ENCODE measurements around the gene DNAJC6.
A peak's percentile ranks its signal among the peaks of the same experiment; 100 is the strongest.

Gene DNAJC6

DNA sequence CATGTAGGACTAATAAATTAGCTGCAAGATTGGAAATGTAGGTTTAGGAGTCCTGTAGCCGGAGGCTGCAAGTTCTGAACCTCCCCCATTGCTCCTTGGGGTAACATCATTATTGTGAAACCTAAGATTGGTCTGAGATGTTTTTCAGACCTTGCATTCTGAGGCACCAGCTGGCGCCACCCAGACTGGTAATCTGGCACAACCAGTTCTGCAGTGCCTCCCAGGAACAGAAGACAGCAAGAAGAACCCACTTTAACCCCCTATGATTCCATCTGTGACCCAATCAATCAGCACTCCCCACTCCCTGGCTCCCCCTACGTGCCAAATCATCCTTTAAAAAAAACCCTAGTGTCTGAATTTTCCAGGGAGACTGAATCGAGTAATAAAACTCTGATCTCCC, 11.6 kb upstream of the DNAJC6 start:
- no peak for DNase-seq

DNA sequence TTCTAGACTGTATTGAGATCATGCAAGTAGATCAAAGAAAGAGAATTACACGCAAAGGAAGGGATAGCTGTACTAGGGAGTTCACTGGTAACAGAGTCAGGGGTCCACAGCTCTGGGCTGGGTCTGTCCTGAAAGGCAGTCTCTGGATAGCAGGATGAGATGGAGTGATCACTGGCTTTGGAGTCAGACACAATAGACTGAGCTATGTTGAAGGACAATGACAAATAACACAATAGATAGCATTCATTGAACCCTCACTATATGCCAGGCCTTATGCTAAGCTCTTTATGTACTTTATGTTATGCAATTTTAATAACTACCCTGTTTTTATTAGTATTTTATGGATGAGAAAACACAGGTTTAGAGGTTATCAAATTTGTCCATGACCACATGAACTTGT, 10.0 kb upstream of the DNAJC6 start:
- no peak for DNase-seq

GRCh38 chr1:65308781-65309303, 501 bp upstream of the DNAJC6 start:
- no peak for DNase-seq

DNA sequence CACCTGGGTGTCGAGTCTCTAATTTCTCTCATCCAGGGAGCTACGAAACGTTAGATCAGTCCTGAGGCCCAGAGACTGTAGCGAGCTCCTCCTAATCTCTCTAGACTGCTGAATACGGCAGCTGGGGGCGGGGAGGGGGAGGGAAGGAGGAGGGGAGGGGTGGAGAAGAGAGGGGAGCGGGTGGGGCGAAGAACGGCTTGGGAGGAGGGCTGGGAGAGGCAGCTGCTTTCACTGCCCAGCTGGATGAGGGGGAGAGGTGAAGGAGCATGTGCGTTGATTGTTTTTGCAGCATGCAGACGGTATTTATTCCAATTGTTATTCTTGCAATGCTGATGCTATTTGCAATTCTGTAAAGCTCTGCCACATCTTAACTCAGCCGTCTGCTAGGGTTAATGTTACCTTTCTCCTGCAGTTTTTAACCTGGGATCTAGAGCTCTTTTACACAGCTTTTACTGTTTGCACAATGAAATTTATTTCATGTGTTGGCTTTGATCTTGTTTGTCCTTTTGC, 790 bp downstream of the DNAJC6 start:
- DNase-seq = peak; percentile 70

GRCh38 chr1:65311760-65312159, 2.4 kb downstream of the DNAJC6 start:
- no peak for DNase-seq

- DNase-seq = no peak
These were observed 6.9 kb downstream of the DNAJC6 start for GRCh38 chr1:65316233-65316632.

GRCh38 chr1:65317866-65318653, 8.7 kb downstream of the DNAJC6 start:
- DNase-seq = no peak

GRCh38 chr1:65319141-65319540, 9.8 kb downstream of the DNAJC6 start:
- no peak for DNase-seq

GRCh38 chr1:65319754-65320153, 10.4 kb downstream of the DNAJC6 start:
- DNase-seq = no peak

DNA sequence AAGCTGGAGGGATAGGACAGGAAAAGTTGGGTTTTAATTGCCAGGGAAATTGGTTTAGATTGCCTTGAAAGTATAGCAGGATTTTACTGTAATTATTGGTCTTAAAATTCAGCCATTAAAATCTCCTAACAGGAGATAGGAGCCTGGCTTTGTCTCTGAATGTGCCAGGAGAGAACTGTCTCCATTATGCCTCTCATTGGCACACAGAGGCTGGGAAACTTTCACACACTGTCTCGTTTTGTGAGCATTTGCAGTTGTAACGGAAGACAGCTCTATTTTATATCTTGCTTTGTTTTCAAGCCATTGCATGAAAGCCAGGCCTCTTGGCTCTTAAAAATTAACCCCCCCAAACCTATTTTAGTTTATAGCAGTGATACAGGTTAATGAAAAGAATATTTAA, 12.5 kb downstream of the DNAJC6 start:
- no peak for DNase-seq

- no peak for DNase-seq
These were observed 13.9 kb downstream of the DNAJC6 start for GRCh38 chr1:65323246-65323645.

DNA sequence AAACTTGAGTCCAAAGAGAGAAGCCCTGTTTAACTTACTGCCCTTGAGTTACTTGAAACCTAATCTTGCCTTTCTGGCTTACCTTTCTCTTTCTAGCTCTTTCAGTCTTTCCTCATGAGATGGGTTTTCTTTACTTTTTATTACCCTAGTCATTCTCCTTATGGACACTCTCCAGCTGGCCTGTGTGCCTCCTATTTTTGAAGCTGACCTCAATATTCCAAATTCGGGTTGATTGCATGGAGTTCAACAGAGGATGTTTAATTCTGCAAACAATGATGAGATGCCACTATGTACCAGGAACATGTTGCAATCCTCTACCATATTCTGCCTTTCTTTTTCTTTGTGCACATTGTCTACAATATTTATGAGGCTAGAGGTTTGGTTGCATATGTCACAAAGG, 20.7 kb downstream of the DNAJC6 start:
- no peak for DNase-seq

DNA sequence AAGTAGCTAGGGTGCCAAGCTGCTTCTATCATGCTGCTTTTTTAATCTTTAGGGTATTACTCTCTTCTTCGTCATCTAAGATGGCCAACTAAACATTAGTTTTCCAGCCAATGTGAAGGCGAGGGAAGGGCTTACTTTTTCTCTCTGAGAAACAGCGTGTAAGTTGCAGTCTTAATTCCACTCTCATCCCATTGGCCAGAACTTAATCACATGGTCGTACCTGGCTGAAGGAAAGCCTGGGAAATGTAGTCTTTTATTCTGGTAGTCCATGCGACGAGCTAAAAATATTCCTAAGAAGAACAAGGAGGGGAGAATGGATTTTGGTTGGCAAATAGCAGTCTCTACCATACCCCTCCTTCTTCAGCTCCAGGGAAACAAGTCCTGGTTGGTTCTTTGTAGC, 21.5 kb downstream of the DNAJC6 start:
- no peak for DNase-seq

DNA sequence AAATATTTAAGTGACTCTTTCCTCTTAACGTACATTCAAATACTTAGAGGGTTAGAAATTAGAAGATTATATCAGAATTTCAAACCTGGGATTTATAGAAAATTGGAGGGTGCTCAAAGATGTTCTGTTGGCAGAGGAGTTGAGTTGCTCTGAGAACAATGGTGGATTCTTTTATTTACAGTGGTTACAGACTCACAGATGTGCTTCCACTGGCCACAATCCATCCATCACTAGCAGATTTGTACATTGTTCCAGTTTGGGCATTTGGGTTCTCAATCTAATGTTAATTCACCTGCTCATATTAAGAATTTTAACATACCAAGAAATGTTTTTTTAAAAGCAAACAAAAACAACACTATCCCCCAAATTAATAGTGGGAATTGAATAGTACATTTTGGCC, 23.5 kb downstream of the DNAJC6 start:
- no peak for DNase-seq

DNA sequence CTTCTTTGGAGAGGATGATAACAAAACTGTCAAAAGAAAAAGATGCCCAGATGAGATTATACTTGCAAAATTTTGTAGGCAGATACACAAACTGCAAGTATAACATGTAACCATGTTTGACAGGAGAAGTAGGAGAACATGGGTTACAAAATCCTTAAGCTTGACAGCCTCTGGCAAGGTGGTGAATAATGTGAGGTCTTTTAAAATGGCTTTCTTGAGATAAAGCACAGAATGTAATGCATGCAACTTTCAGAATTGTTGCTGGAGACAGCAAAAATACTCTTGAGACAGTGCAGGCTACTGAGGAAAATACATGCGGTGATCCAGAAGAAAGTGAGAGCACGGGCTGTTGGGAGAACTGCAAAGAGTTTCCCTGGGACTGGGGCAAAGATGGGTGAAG, 24.7 kb downstream of the DNAJC6 start:
- no peak for DNase-seq

DNA sequence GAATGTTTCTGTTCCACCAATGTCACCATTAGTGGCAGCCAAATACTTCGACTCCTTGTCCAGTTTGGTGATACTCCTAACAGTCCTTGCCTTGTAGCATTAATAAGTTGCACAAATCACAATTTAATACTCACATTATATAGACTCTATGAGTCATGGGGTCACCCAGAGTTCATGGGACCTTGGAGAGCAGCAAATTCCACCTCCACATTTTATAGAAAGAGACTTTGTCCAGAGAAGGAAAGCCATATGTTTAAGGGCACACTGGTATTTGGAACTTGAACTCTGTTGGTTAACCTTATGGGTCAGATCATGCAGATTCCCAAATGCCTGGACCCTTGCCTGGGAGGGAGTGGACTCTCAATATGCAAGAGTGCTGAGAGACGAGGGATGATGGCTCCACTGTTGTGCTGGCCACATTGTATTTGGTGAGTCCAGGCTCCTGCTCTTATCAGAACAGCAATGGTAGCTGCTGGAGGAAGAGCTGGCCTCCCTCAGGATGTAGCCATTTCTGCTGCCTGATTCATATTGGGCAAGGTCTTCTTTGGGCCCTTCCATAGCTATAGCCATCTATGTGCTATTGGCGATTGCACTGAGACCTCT, 30.6 kb downstream of the DNAJC6 start:
- no peak for DNase-seq

DNA sequence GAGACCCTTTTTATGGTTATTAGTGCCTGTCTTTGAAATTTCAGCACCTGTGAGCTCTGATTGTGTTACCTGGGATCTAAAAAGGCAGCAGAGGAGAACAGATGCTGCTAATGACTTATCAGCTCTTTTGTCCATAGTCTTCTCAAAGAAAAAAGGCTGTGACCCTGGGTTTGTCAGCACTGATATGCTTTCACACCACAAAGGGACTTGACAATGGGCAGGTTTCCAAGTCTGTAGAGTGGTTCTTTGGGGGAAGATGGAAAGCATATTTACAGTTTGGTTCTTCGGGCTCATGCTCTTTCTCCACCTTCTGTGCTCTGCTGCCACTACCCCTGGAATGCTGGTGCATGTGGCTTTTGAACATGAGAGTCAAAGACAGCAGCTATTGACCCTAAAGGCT, 32.0 kb downstream of the DNAJC6 start:
- DNase-seq = peak; percentile 72

DNA sequence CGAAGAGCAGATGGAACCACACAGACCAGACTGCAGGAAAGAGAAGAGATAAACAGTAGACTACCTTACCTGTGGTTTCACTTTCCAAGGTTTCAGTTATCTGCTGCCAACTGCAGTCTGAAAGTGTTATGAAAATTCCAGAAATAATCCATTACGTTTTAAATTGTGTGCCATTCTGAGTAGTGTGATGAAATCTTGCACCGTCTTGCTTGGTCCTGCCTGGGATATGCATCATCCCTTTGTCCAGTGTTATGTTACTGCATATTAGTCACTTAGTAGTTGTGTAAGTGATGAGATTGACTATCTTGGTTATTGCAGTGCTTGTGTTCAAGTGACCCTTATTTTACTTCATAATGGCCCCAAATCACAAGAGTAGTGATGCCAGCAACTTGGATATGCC, 33.9 kb downstream of the DNAJC6 start:
- DNase-seq = no peak

DNA sequence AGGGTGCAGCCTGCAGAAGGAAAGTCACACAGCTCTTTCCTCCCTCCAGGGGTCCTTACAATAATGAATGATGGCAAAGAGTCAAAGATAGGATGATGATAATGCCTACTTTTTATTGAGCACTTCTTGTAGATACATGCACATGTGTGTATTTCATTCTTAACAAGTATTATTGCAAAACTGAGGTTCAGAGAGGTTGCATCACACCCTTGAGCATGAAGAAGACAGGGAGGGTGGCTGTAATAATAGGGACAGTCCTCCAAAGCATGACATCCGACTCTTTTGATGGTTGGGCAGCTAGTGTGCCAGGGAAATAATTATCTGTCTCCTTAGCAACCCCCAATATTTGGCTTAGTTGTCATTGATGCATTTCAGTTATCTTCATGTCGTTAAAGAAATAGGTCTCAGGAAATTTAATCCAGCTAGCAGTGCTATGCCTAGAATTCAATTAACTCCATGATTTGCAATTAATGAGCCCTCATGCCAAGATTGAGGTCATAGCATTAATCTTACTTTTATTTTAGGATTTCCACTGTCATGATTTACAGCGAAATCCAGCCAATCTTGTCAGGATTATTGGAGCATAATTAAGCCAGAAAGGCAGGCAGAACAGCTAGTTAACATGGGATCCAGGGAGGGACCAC, 35.0 kb downstream of the DNAJC6 start:
- peak; percentile 20 for DNase-seq

DNA sequence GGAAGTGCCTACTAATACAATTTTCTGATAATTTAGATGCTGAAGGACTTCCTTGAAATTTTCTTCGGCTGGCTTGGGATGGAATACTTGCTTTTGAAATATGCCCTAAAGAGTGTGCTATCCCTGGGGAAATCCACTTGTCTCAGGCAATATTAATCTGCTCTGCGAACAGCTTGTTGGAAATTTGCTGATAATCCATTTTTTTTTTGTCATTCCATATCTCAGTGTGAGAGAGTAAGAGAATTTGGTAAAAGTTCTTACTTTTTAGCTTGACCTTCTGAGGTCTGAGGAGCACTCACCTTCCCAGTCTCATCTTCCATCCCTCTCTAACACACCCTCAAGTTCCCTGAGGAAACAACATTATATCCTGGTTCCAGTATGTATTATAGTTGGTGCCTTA, 36.8 kb downstream of the DNAJC6 start:
- no peak for DNase-seq

DNA sequence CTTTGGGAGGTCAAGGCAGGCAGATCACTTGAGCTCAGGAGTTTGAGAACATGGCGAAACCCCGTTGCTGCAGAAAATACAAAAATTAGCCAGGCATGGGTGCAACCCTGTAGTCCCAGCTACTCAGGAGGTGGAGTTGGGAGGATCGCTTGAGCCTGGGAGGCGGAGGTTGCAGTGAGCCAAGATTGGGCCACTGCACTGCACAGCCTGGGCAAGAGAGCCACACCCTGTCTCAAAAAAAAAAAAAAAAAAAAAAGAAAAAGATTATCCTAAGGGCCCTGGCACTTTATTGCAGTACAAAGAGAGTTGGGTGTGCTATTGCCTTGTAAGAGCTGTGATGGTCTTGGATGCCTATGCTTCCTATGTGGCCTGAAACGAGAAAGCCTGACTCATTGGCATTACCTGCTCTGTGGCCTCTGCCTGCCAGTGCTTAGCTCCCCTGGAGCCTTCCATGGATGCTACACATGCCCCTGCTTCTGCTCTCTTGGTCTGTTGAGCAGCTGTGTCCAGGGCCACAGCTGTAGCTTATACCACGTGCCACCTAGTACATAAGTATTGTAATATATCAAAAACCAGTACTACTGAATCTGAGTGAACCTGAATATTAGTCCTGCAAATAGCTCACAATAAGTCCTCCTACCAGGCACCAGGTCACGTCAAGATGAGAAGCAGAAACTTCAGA, 45.8 kb downstream of the DNAJC6 start:
- DNase-seq = no peak

DNA sequence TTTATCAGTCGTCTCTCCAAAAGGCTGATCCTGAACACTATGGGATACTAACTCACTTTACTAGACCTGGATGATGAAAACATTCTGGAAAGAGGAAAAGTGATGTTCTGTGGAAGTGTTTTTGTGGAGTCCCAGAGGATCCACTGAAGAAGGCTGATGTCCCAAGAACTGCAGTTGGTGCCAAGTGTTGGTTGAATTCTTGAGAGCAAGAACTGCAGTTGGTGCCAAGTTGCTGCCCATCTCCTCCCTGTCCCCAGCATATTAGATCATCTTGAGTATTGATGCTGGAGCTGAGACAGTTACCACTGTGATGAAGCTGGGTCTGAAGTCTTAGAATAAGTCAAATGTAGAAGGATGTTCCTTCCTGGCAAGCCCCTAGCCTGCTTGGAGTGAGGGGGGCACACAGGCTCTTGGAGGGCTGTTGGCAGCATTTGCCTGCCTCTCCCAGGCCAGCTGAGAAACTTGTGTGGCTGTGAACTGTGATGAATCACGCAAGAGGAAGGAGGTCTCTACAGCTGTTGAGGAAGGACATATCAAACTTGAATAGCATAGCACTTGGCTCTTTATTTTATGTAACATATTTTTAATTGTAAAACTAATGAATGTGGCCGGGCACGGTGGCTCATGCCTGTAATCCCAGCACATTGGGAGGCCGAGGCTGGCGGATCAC, 48.1 kb downstream of the DNAJC6 start:
- no peak for DNase-seq

- no peak for DNase-seq
These were observed 50.5 kb downstream of the DNAJC6 start for GRCh38 chr1:65359888-65360287.
